Right atrium auricular region (tissue), 2 donors: ENCODE data around the gene M1AP. TPM values are rescaled to one million over a fixed set of nuclear protein-coding genes. Genes with fewer than 3 reads are reported as not detected.

Source experiments
- DNase-seq: peaks from one replicate; pipeline ENCODE4 v3.0.0-alpha.2; 2019; ENCODE audit warnings: low spot score
- H3K27ac ChIP-seq, 2 donors: fragments of 200-600 bp; sonication (generic); 1 replicate in 1 of 2; 2 replicates in 1 of 2; pipeline ENCODE4 v1.5.1; 2016 to 2019
- H3K27me3 ChIP-seq, 2 donors: fragments of 200-600 bp; sonication (generic); one replicate each; pipeline versions ENCODE4 v1.5.1 to v1.6.0; 2017 to 2019
- H3K36me3 ChIP-seq: fragments of 200-600 bp; sonication (generic); one replicate; pipeline ENCODE4 v1.5.1; 2016
- H3K4me1 ChIP-seq, 2 donors: fragments of 200-600 bp; sonication (generic); one replicate each; pipeline versions ENCODE4 v1.5.1 to v1.6.0; 2017 to 2019
- H3K4me3 ChIP-seq, 2 donors: fragments of 200-600 bp; sonication (generic); 1 replicate in 1 of 2; 2 replicates in 1 of 2; pipeline ENCODE4 v1.5.1; 2017 to 2019; ENCODE audit warnings: mild to moderate bottlenecking in 1 of 2, moderate library complexity in 1 of 2
- H3K9me3 ChIP-seq, 2 donors: fragments of 200-600 bp; sonication (generic); one replicate each; pipeline ENCODE4 v1.5.1; 2019
- CTCF ChIP-seq, 2 donors: fragments of 200-600 bp; sonication (generic); IDR thresholded peaks; one replicate each; pipeline ENCODE4 v1.5.1; 2019; ENCODE audit warnings: antibody characterized with exemption in 2 of 2
- total RNA-seq, 2 donors: library from RNA; depleted of rRNA; stranded (reverse); fragments of >200 nt; gene quantifications; one replicate each; pipeline ENCODE4 v1.1.0, GENCODE V29; 2016

M1AP gene
- total RNA-seq, 2 donors from 2014 or later = 10.3 TPM; not detected in 1

- H3K4me1 ChIP-seq = no peaks in the 10 kb centered on the region
- peaks cover 15% of the 10 kb centered on the region for H3K36me3 ChIP-seq
- DNase-seq = no peak
- no peak overlapping the region for H3K27ac ChIP-seq
- H3K27me3 ChIP-seq = peaks cover 4 to 8% of the 10 kb centered on the region in 2 donors
- TF ChIP-seq CTCF (IDR thresholded peaks at IDR 0.05) = no peak
- no peaks in the 10 kb centered on the region for H3K9me3 ChIP-seq
- no peak overlapping the region for H3K4me3 ChIP-seq
Measured at GRCh38 chr2:74522516-74522915, 125.6 kb downstream of the M1AP start.

- H3K9me3 ChIP-seq = no peaks in the 10 kb centered on the region
- no peak for TF ChIP-seq CTCF (IDR thresholded peaks at IDR 0.05)
- no peak for DNase-seq
- H3K4me3 ChIP-seq = peak overlapping the region in 1 of 2 donors; percentile 44
- no peaks in the 10 kb centered on the region for H3K36me3 ChIP-seq
- H3K4me1 ChIP-seq = peaks cover 0 to 31% of the 10 kb centered on the region in 2 donors
- H3K27me3 ChIP-seq = peaks cover 42 to 63% of the 10 kb centered on the region in 2 donors
- H3K27ac ChIP-seq = no peak overlapping the region
Measured at GRCh38 chr2:74516650-74517049, 131.5 kb downstream of the M1AP start.

- no peak for TF ChIP-seq CTCF (IDR thresholded peaks at IDR 0.05)
- DNase-seq = no peak
- Histone ChIP-seq H3K27ac (no peak overlapping the region), H3K4me1 (peaks cover 0 to 31% of the 10 kb centered on the region in 2 donors), H3K27me3 (peaks cover 42 to 64% of the 10 kb centered on the region in 2 donors), H3K36me3 (no peaks in the 10 kb centered on the region), H3K9me3 (no peaks in the 10 kb centered on the region), H3K4me3 (peak overlapping the region; percentile 3 to 44)
Measured at GRCh38 chr2:74515981-74516633, 132.0 kb downstream of the M1AP start.

GRCh38 chr2:74515271-74515980 lies 132.7 kb downstream of the M1AP start:
- Histone ChIP-seq H3K4me3 (peak overlapping the region in 1 of 2 donors; percentile 44), H3K27me3 (peaks cover 42 to 64% of the 10 kb centered on the region in 2 donors), H3K27ac (no peak overlapping the region), H3K9me3 (no peaks in the 10 kb centered on the region), H3K36me3 (no peaks in the 10 kb centered on the region), H3K4me1 (peaks cover 0 to 31% of the 10 kb centered on the region in 2 donors)
- DNase-seq = no peak
- no peak for TF ChIP-seq CTCF (IDR thresholded peaks at IDR 0.05)

- peaks cover 42 to 64% of the 10 kb centered on the region in 2 donors for H3K27me3 ChIP-seq
- H3K4me3 ChIP-seq = peak within 1 kb of the TSS in 1 of 2 donors; percentile 24
- H3K9me3 ChIP-seq = no peaks in the 10 kb centered on the region
- H3K4me1 ChIP-seq = peaks cover 0 to 31% of the 10 kb centered on the region in 2 donors
- no peak for DNase-seq
- no peaks in the 10 kb centered on the region for H3K36me3 ChIP-seq
- TF ChIP-seq CTCF (IDR thresholded peaks at IDR 0.05) = no peak
- H3K27ac ChIP-seq = no peak within 1 kb of the TSS
Measured at GRCh38 chr2:74514368-74515270, 133.5 kb downstream of the M1AP start, which contains the start of gene TLX2. Gene TLX2, plus strand, starts transcription at chr2:74514450. Its CDS starts 357 bp downstream, at chr2:74514807.
